Measurements from ENCODE around the gene ENC1. TPM values are rescaled to one million over a fixed set of nuclear protein-coding genes. Genes with fewer than 3 reads are reported as not detected.

The ENC1 gene
- total RNA-seq, 6 donors from 2014 or later, result 9.5 to 34.1 (median 18.0) TPM

DNA sequence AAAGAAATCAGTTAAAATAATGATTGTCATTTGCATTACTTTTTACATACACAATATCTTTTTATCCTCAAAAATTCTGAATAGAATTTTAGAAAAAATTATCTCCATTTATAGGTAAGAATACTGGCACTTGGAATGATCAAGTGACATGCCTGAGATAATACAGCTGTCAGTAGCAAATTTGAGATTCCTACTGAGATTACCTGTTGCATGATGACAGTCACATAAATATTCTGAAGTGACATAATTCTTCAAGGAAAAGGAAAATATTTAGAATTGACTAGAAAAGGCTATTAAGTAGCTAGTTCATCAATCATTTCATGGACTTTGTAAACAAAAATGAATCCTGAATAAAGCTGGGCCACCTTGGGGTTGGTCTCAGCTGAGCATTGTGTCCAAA, 15.2 kb upstream of the ENC1 start:
- H3K4me3 ChIP-seq, result no peak overlapping the region

DNA sequence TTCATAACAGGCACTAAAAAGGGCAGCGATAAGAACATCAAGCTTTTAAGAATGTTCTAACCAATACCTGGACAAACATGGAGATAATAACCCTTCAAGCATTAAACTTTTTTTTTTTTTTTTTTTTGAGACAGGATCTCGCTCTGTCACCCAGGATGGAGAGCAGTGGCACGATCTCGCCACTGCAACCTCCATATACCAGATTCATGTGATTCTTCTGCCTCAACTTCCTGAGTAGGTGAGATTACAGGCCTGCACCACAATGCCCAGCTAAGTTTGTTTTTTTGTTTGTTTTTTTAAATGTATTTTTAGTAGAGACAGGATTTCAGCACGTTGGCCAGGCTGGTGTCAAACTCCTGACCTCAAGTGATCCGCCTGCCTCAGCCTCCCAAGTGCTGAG, 14.7 kb upstream of the ENC1 start:
- H3K27me3 ChIP-seq, result no peaks in the 10 kb centered on the region
- no peaks in the 10 kb centered on the region for H3K4me1 ChIP-seq
- no peaks in the 10 kb centered on the region for H3K36me3 ChIP-seq
- H3K4me3 ChIP-seq, result no peak overlapping the region
- no peak overlapping the region for H3K27ac ChIP-seq
- TF ChIP-seq, protein P1, sequence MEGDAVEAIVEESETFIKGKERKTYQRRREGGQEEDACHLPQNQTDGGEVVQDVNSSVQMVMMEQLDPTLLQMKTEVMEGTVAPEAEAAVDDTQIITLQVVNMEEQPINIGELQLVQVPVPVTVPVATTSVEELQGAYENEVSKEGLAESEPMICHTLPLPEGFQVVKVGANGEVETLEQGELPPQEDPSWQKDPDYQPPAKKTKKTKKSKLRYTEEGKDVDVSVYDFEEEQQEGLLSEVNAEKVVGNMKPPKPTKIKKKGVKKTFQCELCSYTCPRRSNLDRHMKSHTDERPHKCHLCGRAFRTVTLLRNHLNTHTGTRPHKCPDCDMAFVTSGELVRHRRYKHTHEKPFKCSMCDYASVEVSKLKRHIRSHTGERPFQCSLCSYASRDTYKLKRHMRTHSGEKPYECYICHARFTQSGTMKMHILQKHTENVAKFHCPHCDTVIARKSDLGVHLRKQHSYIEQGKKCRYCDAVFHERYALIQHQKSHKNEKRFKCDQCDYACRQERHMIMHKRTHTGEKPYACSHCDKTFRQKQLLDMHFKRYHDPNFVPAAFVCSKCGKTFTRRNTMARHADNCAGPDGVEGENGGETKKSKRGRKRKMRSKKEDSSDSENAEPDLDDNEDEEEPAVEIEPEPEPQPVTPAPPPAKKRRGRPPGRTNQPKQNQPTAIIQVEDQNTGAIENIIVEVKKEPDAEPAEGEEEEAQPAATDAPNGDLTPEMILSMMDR (IDR thresholded peaks at IDR 0.05), result no peak
- TF ChIP-seq POLR2AphosphoS5 (IDR thresholded peaks at IDR 0.05), result no peak
- no peak for TF ChIP-seq EP300 (IDR thresholded peaks at IDR 0.05)
- TF ChIP-seq POLR2A (IDR thresholded peaks at IDR 0.05), result no peak
- no peaks in the 10 kb centered on the region for H3K9me3 ChIP-seq
- ATAC-seq (ENCODE audit: low FRiP score in 2 of 2), result no peak
- no peak for DNase-seq
- 85 to 87% methylated on average over 6 of the region's 6 CpGs for WGBS, 2 donors

More for the DNA sequence above, 15.2 kb upstream of the ENC1 start:
- no peaks in the 10 kb centered on the region for H3K4me1 ChIP-seq
- no peaks in the 10 kb centered on the region for H3K36me3 ChIP-seq
- DNase-seq (no peak), ATAC-seq (ENCODE audit: low FRiP score in 2 of 2) (no peak)
- H3K9me3 ChIP-seq, result no peaks in the 10 kb centered on the region
- TF ChIP-seq EP300 (IDR thresholded peaks at IDR 0.05), result no peak
- no peak for TF ChIP-seq POLR2A (IDR thresholded peaks at IDR 0.05)
- TF ChIP-seq, protein P1 (IDR thresholded peaks at IDR 0.05), result no peak
- TF ChIP-seq POLR2AphosphoS5 (IDR thresholded peaks at IDR 0.05), result no peak
- no peak overlapping the region for H3K27ac ChIP-seq
- no peaks in the 10 kb centered on the region for H3K27me3 ChIP-seq

DNA sequence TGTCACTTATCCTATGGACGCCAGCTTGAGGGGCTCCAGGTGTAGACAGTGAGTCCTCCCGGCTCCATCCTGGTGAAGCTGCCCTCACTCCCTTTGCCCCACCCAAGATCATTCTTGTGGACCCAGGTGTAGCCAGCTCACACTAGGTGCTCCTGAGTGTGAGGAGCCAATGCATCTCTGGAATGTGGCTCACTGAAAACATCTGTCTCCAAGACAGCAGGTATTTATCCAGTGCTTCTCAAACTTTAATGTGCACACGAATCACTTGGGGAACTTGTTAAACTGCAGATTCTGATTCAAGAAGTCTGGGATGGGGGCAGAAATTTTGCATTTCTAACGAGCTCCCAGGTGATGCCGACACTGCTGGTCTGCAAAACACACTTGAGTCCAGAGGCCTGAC, 13.5 kb upstream of the ENC1 start:
- Histone ChIP-seq H3K9me3 (no peaks in the 10 kb centered on the region), H3K36me3 (no peaks in the 10 kb centered on the region), H3K27me3 (no peaks in the 10 kb centered on the region), H3K4me1 (peaks cover 0 to 2% (median under 1%) of the 10 kb centered on the region in 4 donors), H3K4me3 (no peak overlapping the region), H3K27ac (no peak overlapping the region)
- WGBS, 2 donors, result 70 to 77% methylated on average over 5 of the region's 5 CpGs
- no peak for TF ChIP-seq POLR2A (IDR thresholded peaks at IDR 0.05)
- no peak for TF ChIP-seq POLR2AphosphoS5 (IDR thresholded peaks at IDR 0.05)
- no peak for TF ChIP-seq EP300 (IDR thresholded peaks at IDR 0.05)
- TF ChIP-seq, protein P1 (IDR thresholded peaks at IDR 0.05), result no peak
- ATAC-seq (ENCODE audit: low FRiP score in 2 of 2) (no peak), DNase-seq (no peak)

DNA sequence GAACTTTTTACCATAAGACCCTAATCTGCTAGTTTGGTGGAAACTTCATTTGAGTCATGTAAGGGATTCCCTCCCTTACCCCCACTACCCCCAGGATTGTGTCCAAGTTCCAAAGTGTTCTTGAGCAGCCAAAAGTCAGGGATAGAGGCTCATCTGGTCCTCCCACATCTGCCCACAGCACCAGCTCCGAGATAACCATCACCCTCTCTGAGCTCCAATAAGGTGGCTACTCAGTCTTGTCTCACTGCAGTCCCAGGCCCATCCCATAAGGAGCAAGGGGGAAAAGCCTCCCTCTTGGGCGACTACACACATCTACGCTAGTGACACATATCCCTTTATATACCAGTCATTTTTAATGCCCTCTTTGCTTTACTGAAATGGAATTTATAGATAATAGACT, 12.0 kb upstream of the ENC1 start:
- TF ChIP-seq, protein P1 (IDR thresholded peaks at IDR 0.05), result no peak
- TF ChIP-seq POLR2A (IDR thresholded peaks at IDR 0.05), result no peak
- TF ChIP-seq EP300 (IDR thresholded peaks at IDR 0.05), result no peak
- TF ChIP-seq POLR2AphosphoS5 (IDR thresholded peaks at IDR 0.05), result no peak
- DNase-seq (no peak), ATAC-seq (ENCODE audit: low FRiP score in 2 of 2) (no peak)
- Histone ChIP-seq H3K27me3 (no peaks in the 10 kb centered on the region), H3K27ac (no peak overlapping the region), H3K4me1 (peaks cover 0 to 6% (median 5%) of the 10 kb centered on the region in 4 donors), H3K9me3 (no peaks in the 10 kb centered on the region), H3K4me3 (no peak overlapping the region), H3K36me3 (no peaks in the 10 kb centered on the region)
- 90 to 96% methylated on average over 3 of the region's 3 CpGs for WGBS, 2 donors

DNA sequence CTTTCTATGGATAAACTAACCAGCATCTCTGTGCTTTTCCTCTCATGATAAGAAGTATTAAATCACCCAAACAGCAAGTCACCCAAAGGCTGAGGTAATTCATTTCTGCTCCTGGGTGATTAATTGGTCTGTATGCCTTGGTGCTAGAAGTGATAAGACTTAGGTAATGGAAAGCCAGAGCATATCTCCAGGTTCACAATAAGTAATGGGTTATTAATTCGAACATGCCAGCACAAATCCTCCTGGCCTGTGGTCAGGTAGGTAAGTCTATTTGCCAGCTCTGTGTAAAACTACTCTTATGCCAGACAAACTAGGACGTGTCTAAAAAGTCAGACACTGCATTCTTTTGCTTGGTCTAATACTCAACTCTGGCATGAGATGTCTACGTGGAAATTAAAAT, 11.2 kb upstream of the ENC1 start:
- ATAC-seq (ENCODE audit: low FRiP score in 2 of 2) (no peak), DNase-seq (no peak)
- H3K9me3 ChIP-seq, result no peaks in the 10 kb centered on the region
- H3K4me3 ChIP-seq, result no peak overlapping the region
- no peaks in the 10 kb centered on the region for H3K27me3 ChIP-seq
- no peak overlapping the region for H3K27ac ChIP-seq
- H3K4me1 ChIP-seq, result peaks cover 0 to 6% (median 5%) of the 10 kb centered on the region in 4 donors
- TF ChIP-seq, protein P1 (IDR thresholded peaks at IDR 0.05), result no peak
- no peak for TF ChIP-seq POLR2A (IDR thresholded peaks at IDR 0.05)
- TF ChIP-seq POLR2AphosphoS5 (IDR thresholded peaks at IDR 0.05), result no peak
- no peak for TF ChIP-seq EP300 (IDR thresholded peaks at IDR 0.05)
- H3K36me3 ChIP-seq, result no peaks in the 10 kb centered on the region
- WGBS, 2 donors, result 77 to 85% methylated on average over 3 of the region's 3 CpGs
